ENCODE data around the gene DHDH.
"Not testable (repeated sequence)": the region's sequence is repeated elsewhere in the genome, so short reads cannot be mapped to it uniquely, and the experiment has no call there.

The DHDH gene

GRCh38 chr19:48933382-48933932 lies at the start of gene DHDH:
TSS of gene DHDH (plus strand) at chr19:48933699. CDS start at chr19:48933722, 23 bp downstream.
- DNase-seq (ENCODE audit: low spot score) = peak; percentile 91

- DNase-seq (ENCODE audit: low spot score) = no peak
These were observed 49.8 kb upstream of the DHDH start for GRCh38 chr19:48883726-48884125.

GRCh38 chr19:48887861-48888612 lies 45.5 kb upstream of the DHDH start:
- DNase-seq (ENCODE audit: low spot score) = no peak

- DNase-seq (ENCODE audit: low spot score) = not testable (repeated sequence)
These were observed 44.0 kb upstream of the DHDH start for GRCh38 chr19:48889496-48889895.

- no peak for DNase-seq (ENCODE audit: low spot score)
These were observed 42.9 kb upstream of the DHDH start for GRCh38 chr19:48890551-48890950.

- DNase-seq (ENCODE audit: low spot score) = no peak
These were observed 38.3 kb upstream of the DHDH start for GRCh38 chr19:48895226-48895625.

GRCh38 chr19:48896191-48896720 lies 37.2 kb upstream of the DHDH start:
- no peak for DNase-seq (ENCODE audit: low spot score)

- no peak for DNase-seq (ENCODE audit: low spot score)
These were observed 36.3 kb upstream of the DHDH start for GRCh38 chr19:48897181-48897580.

- DNase-seq (ENCODE audit: low spot score) = not testable (repeated sequence)
These were observed 34.1 kb upstream of the DHDH start for GRCh38 chr19:48899386-48899749.

- DNase-seq (ENCODE audit: low spot score) = peak; percentile 100
These were observed 33.6 kb upstream of the DHDH start, which contains the start of gene NUCB1 for GRCh38 chr19:48899781-48900476. TSS of gene NUCB1 (plus strand) at chr19:48900312. CDS start at chr19:48900797, 485 bp downstream.

GRCh38 chr19:48900477-48901406 lies 32.8 kb upstream of the DHDH start:
- DNase-seq (ENCODE audit: low spot score) = peak; percentile 47

- not testable (repeated sequence) for DNase-seq (ENCODE audit: low spot score)
These were observed 31.2 kb upstream of the DHDH start for GRCh38 chr19:48902291-48902690.

GRCh38 chr19:48903788-48904187 lies 29.7 kb upstream of the DHDH start:
- DNase-seq (ENCODE audit: low spot score) = not testable (repeated sequence)

- no peak for DNase-seq (ENCODE audit: low spot score)
These were observed 27.8 kb upstream of the DHDH start for GRCh38 chr19:48905664-48906063.

GRCh38 chr19:48906324-48906723 lies 27.2 kb upstream of the DHDH start:
- DNase-seq (ENCODE audit: low spot score) = no peak

GRCh38 chr19:48907671-48908070 lies 25.8 kb upstream of the DHDH start:
- no peak for DNase-seq (ENCODE audit: low spot score)

- not testable (repeated sequence) for DNase-seq (ENCODE audit: low spot score)
These were observed 23.9 kb upstream of the DHDH start for GRCh38 chr19:48909424-48910077.

GRCh38 chr19:48910803-48911202 lies 22.7 kb upstream of the DHDH start:
- no peak for DNase-seq (ENCODE audit: low spot score)

GRCh38 chr19:48913114-48913889 lies 20.2 kb upstream of the DHDH start:
- DNase-seq (ENCODE audit: low spot score) = peak; percentile 19

- no peak for DNase-seq (ENCODE audit: low spot score)
These were observed 19.3 kb upstream of the DHDH start for GRCh38 chr19:48914181-48914580.

Data from CD4-positive, alpha-beta T cell treated with Interleukin-2 at 100 ng/mL for 4 hours (primary cell).